Colonic mucosa (tissue), 4 donors: ENCODE data around the gene VRK1. TPM values are rescaled to one million over a fixed set of nuclear protein-coding genes. Genes with fewer than 3 reads are reported as not detected.

Experiments used
- DNase-seq: peaks from one replicate; pipeline ENCODE4 v3.0.0-alpha.2; 2020
- H3K27ac ChIP-seq: fragments of 200-600 bp; one replicate; pipeline ENCODE4 v1.8.0; 2021
- H3K27me3 ChIP-seq: fragments of 200-600 bp; one replicate; pipeline ENCODE4 v1.8.0; 2021
- H3K36me3 ChIP-seq: fragments of 200-600 bp; one replicate; pipeline ENCODE4 v1.8.0; 2021
- H3K4me1 ChIP-seq: fragments of 200-600 bp; one replicate; pipeline ENCODE4 v1.8.0; 2021; ENCODE audit warnings: mild to moderate bottlenecking
- H3K4me3 ChIP-seq: fragments of 200-600 bp; one replicate; pipeline ENCODE4 v1.8.0; 2021
- H3K9ac ChIP-seq, 2 donors: one replicate each; pipeline ENCODE4 v1.7.0; 2013; ENCODE audit warnings: control low read depth in 2 of 2, low read depth in 2 of 2, low read length in 2 of 2
- H3K9me3 ChIP-seq: fragments of 200-600 bp; one replicate; pipeline ENCODE4 v1.8.0; 2021
- intact Hi-C: fragments of 100-400 bp; cut with DNase I; formaldehyde crosslinking; loops from one replicate; pipeline ENCODE4 v1.14.1; 2022
- total RNA-seq, 2 donors: library from RNA; stranded (reverse); fragmentation: NEBNext Ultra II Directional in 1 of 2; extraction: Animal tissue kit (Norgen Biotek cat#: 25700) in 1 of 2; gene quantifications; one replicate each; pipeline ENCODE4 v1.2.1, GENCODE V29; 2021
- TF ChIP-seq, protein P1 (sequence below): fragments of 200-600 bp; IDR thresholded peaks from one replicate; pipeline ENCODE4 v1.8.0; 2022; ENCODE audit warnings: antibody characterized with exemption, mild to moderate bottlenecking
- donor health status: healthy.
- donor health status: DM: no; HTN: no; CAD: no.
- donor health status: DM: no; HTN: no; CAD: no.

The VRK1 gene
- total RNA-seq, 2 donors from 2014 or later, result 13.0 to 35.9 TPM

- no peak overlapping the region for H3K27ac ChIP-seq
- TF ChIP-seq, protein P1, sequence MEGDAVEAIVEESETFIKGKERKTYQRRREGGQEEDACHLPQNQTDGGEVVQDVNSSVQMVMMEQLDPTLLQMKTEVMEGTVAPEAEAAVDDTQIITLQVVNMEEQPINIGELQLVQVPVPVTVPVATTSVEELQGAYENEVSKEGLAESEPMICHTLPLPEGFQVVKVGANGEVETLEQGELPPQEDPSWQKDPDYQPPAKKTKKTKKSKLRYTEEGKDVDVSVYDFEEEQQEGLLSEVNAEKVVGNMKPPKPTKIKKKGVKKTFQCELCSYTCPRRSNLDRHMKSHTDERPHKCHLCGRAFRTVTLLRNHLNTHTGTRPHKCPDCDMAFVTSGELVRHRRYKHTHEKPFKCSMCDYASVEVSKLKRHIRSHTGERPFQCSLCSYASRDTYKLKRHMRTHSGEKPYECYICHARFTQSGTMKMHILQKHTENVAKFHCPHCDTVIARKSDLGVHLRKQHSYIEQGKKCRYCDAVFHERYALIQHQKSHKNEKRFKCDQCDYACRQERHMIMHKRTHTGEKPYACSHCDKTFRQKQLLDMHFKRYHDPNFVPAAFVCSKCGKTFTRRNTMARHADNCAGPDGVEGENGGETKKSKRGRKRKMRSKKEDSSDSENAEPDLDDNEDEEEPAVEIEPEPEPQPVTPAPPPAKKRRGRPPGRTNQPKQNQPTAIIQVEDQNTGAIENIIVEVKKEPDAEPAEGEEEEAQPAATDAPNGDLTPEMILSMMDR, result no peak
- intact Hi-C loops, result no loop called here
- DNase-seq, result no peak
- H3K4me3 ChIP-seq, result no peak overlapping the region
- H3K36me3 ChIP-seq, result no peaks in the 10 kb centered on the region
- no peaks in the 10 kb centered on the region for H3K4me1 ChIP-seq
- no peak overlapping the region for H3K9ac ChIP-seq
- H3K9me3 ChIP-seq, result no peaks in the 10 kb centered on the region
- no peaks in the 10 kb centered on the region for H3K27me3 ChIP-seq
Observed at GRCh38 chr14:96844857-96845570, 47.8 kb downstream of the VRK1 start.

GRCh38 chr14:96847451-96847850 lies 50.3 kb downstream of the VRK1 start:
- no peak for DNase-seq
- Histone ChIP-seq H3K36me3 (no peaks in the 10 kb centered on the region), H3K9ac (no peak overlapping the region), H3K4me3 (no peak overlapping the region), H3K4me1 (no peaks in the 10 kb centered on the region), H3K27me3 (no peaks in the 10 kb centered on the region), H3K27ac (no peak overlapping the region), H3K9me3 (no peaks in the 10 kb centered on the region)
- intact Hi-C loops, result no loop called here
- TF ChIP-seq, protein P1, result no peak

GRCh38 chr14:96848011-96848410 lies 50.8 kb downstream of the VRK1 start:
- TF ChIP-seq, protein P1, result no peak
- no peak overlapping the region for H3K27ac ChIP-seq
- H3K4me3 ChIP-seq, result no peak overlapping the region
- no peaks in the 10 kb centered on the region for H3K4me1 ChIP-seq
- intact Hi-C loops, result no loop called here
- H3K27me3 ChIP-seq, result no peaks in the 10 kb centered on the region
- H3K9ac ChIP-seq, result no peak overlapping the region
- H3K9me3 ChIP-seq, result no peaks in the 10 kb centered on the region
- DNase-seq, result no peak
- no peaks in the 10 kb centered on the region for H3K36me3 ChIP-seq

DNA sequence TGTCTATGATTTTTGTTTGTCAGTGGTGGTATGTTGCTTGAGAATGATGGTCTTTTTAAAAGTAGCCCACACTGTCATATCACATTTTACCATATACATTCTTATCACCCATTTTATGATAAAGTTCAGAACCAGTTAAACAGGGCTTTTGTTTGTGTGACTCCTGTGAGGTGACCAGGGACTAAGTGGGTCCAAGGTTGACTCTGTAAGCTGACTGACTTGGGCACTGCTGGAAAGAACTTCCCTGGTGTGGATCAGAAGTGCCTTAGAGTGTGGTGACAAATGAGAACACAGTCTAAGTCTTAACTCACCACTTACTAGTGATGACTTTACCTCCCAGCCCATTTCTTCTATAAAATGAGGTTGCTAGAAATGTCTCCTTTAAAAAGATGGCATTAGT lies 52.6 kb downstream of the VRK1 start:
- no peak for DNase-seq
- no peaks in the 10 kb centered on the region for H3K9me3 ChIP-seq
- H3K27me3 ChIP-seq, result no peaks in the 10 kb centered on the region
- no peaks in the 10 kb centered on the region for H3K36me3 ChIP-seq
- intact Hi-C loops, result no loop called here
- TF ChIP-seq, protein P1, result no peak
- no peaks in the 10 kb centered on the region for H3K4me1 ChIP-seq
- no peak overlapping the region for H3K4me3 ChIP-seq
- H3K9ac ChIP-seq, result no peak overlapping the region
- H3K27ac ChIP-seq, result no peak overlapping the region

- Histone ChIP-seq H3K4me1 (no peaks in the 10 kb centered on the region), H3K4me3 (no peak overlapping the region), H3K9me3 (no peaks in the 10 kb centered on the region), H3K9ac (no peak overlapping the region), H3K27ac (no peak overlapping the region), H3K27me3 (no peaks in the 10 kb centered on the region), H3K36me3 (no peaks in the 10 kb centered on the region)
- no peak for DNase-seq
- TF ChIP-seq, protein P1, result no peak
- intact Hi-C loops, result no loop called here
Observed at GRCh38 chr14:96851694-96852381, 54.7 kb downstream of the VRK1 start.
